Mesendoderm (in vitro differentiated cells): ENCODE results near the gene FSIP1.

Source experiments
- DNase-seq: peaks from one replicate; pipeline ENCODE4 v3.0.0; 2013
- H2AK5ac ChIP-seq: 2 replicates; pipeline ENCODE4 v1.6.1; 2013; ENCODE audit warnings: low read length, inconsistent platforms
- H2BK120ac ChIP-seq: 2 replicates; pipeline ENCODE4 v1.6.1; 2013; ENCODE audit warnings: low read depth, mild to moderate bottlenecking, low read length, moderate library complexity, mixed read lengths
- H2BK15ac ChIP-seq: replicated peaks from 2 replicates; pipeline ENCODE4 v1.6.1; 2013; ENCODE audit warnings: low read depth, mild to moderate bottlenecking, moderate library complexity
- H2BK5ac ChIP-seq: 2 replicates; pipeline ENCODE4 v1.6.1; 2013; ENCODE audit warnings: low read length, inconsistent platforms
- H3K18ac ChIP-seq: 2 replicates; pipeline ENCODE4 v1.6.1; 2013; ENCODE audit warnings: mild to moderate bottlenecking, low read length, mixed read lengths
- H3K23ac ChIP-seq: one replicate; pipeline ENCODE4 v1.6.1; 2013; ENCODE audit warnings: low read length
- H3K27ac ChIP-seq: 2 replicates; pipeline ENCODE4 v1.5.1; 2013; ENCODE audit warnings: low read depth, mild to moderate bottlenecking, inconsistent platforms, low read length, moderate library complexity
- H3K27me3 ChIP-seq: 2 replicates; pipeline ENCODE4 v1.6.1; 2013; ENCODE audit warnings: low read length, control low read depth, mild to moderate bottlenecking, inconsistent platforms; ENCODE audit not compliant: insufficient read depth, poor library complexity
- H3K36me3 ChIP-seq: 2 replicates; pipeline ENCODE4 v1.6.1; 2013; ENCODE audit warnings: low read length, inconsistent platforms; ENCODE audit not compliant: control insufficient read depth, insufficient read depth
- H3K4ac ChIP-seq: one replicate; pipeline ENCODE4 v1.6.1; 2013; ENCODE audit warnings: low read depth, mild to moderate bottlenecking, low read length, moderate library complexity
- H3K4me1 ChIP-seq: 2 replicates; pipeline ENCODE4 v1.6.1; 2013; ENCODE audit warnings: low read depth, low read length, inconsistent platforms; ENCODE audit not compliant: control insufficient read depth
- H3K4me2 ChIP-seq: 2 replicates; pipeline ENCODE4 v1.6.1; 2013; ENCODE audit warnings: low read length
- H3K4me3 ChIP-seq: 2 replicates; pipeline ENCODE4 v1.5.1; 2013; ENCODE audit warnings: mild to moderate bottlenecking, low read length
- H3K56ac ChIP-seq: one replicate; pipeline ENCODE4 v1.6.1; 2013; ENCODE audit warnings: low read length
- H3K79me1 ChIP-seq: 2 replicates; pipeline ENCODE4 v1.6.1; 2013; ENCODE audit warnings: low read length, inconsistent platforms
- H3K79me2 ChIP-seq: 2 replicates; pipeline ENCODE4 v1.6.1; 2013; ENCODE audit warnings: mild to moderate bottlenecking, low read length; ENCODE audit not compliant: control insufficient read depth, insufficient read depth
- H3K9ac ChIP-seq: 2 replicates; pipeline ENCODE4 v1.6.1; 2013; ENCODE audit warnings: low read length, inconsistent platforms
- H4K5ac ChIP-seq: one replicate; pipeline ENCODE4 v1.6.1; 2013; ENCODE audit warnings: low read length
- H4K8ac ChIP-seq: one replicate; pipeline ENCODE4 v1.6.1; 2013; ENCODE audit warnings: low read depth, mild to moderate bottlenecking, control low read depth, low read length, moderate library complexity
- WGBS: extraction: QIAGEN DNeasy Blood & Tissue Kit; methylation state at CpG from one replicate; pipeline ENCODE4 v1.1.7; 2013; ENCODE audit warnings: low lambda C conversion rate, missing lambda C conversion rate; ENCODE audit not compliant: insufficient coverage; ENCODE audit errors: extremely low coverage; 5-methylcytosine and 5-hydroxymethylcytosine counted together

FSIP1 gene

GRCh38 chr15:39591141-39591895, 191.3 kb downstream of the FSIP1 start:
- Histone ChIP-seq H2BK15ac (no peak overlapping the region), H4K8ac (no peak overlapping the region), H3K4me2 (no peak overlapping the region), H3K18ac (no peak overlapping the region), H3K23ac (no peak overlapping the region), H3K9ac (no peak overlapping the region), H2AK5ac (no peak overlapping the region), H3K56ac (no peak overlapping the region), H3K36me3 (peaks cover 13% of the 10 kb centered on the region), H3K4me3 (no peak overlapping the region), H4K5ac (no peak overlapping the region), H3K27ac (no peak overlapping the region), H2BK5ac (no peak overlapping the region), H3K4me1 (no peaks in the 10 kb centered on the region), H3K4ac (no peak overlapping the region), H2BK120ac (no peak overlapping the region), H3K79me2 (no peaks in the 10 kb centered on the region), H3K79me1 (no peaks in the 10 kb centered on the region), H3K27me3 (no peaks in the 10 kb centered on the region)
- WGBS: no CpG with 5 or more reads among the region's 11 CpGs
- DNase-seq: no peak

- no peak for DNase-seq
- Histone ChIP-seq H2AK5ac (no peak overlapping the region), H3K36me3 (peaks cover 13% of the 10 kb centered on the region), H3K18ac (no peak overlapping the region), H4K8ac (no peak overlapping the region), H3K56ac (no peak overlapping the region), H3K27ac (no peak overlapping the region), H2BK5ac (no peak overlapping the region), H3K23ac (no peak overlapping the region), H2BK15ac (no peak overlapping the region), H3K9ac (no peak overlapping the region), H3K4ac (no peak overlapping the region), H3K27me3 (no peaks in the 10 kb centered on the region), H3K4me2 (no peak overlapping the region), H3K79me1 (no peaks in the 10 kb centered on the region), H2BK120ac (no peak overlapping the region), H3K79me2 (no peaks in the 10 kb centered on the region), H3K4me1 (no peaks in the 10 kb centered on the region), H3K4me3 (no peak overlapping the region), H4K5ac (no peak overlapping the region)
- no CpG with 5 or more reads among the region's 13 CpGs for WGBS
These were observed 192.6 kb downstream of the FSIP1 start for GRCh38 chr15:39589815-39590644.

GRCh38 chr15:39589193-39589814, 193.3 kb downstream of the FSIP1 start:
- Histone ChIP-seq H4K5ac (no peak overlapping the region), H3K4me1 (no peaks in the 10 kb centered on the region), H3K4ac (no peak overlapping the region), H2BK5ac (no peak overlapping the region), H3K9ac (no peak overlapping the region), H3K27ac (no peak overlapping the region), H3K36me3 (peaks cover 12% of the 10 kb centered on the region), H3K18ac (no peak overlapping the region), H3K56ac (no peak overlapping the region), H3K4me2 (no peak overlapping the region), H3K79me1 (no peaks in the 10 kb centered on the region), H3K4me3 (no peak overlapping the region), H4K8ac (no peak overlapping the region), H3K79me2 (no peaks in the 10 kb centered on the region), H2BK15ac (no peak overlapping the region), H3K27me3 (no peaks in the 10 kb centered on the region), H2BK120ac (no peak overlapping the region), H2AK5ac (no peak overlapping the region), H3K23ac (no peak overlapping the region)
- no CpG with 5 or more reads among the region's 14 CpGs for WGBS
- no peak for DNase-seq

- no peak overlapping the region for H3K56ac ChIP-seq
- no peak overlapping the region for H3K18ac ChIP-seq
- no peak overlapping the region for H3K4me3 ChIP-seq
- H2BK120ac ChIP-seq: no peak overlapping the region
- no peak overlapping the region for H3K4me2 ChIP-seq
- H3K79me2 ChIP-seq: peaks cover 2% of the 10 kb centered on the region
- H3K27ac ChIP-seq: no peak overlapping the region
- H3K23ac ChIP-seq: no peak overlapping the region
- no CpG with 5 or more reads among the region's 13 CpGs for WGBS
- DNase-seq: no peak
- peaks cover 11% of the 10 kb centered on the region for H3K36me3 ChIP-seq
- H3K4ac ChIP-seq: no peak overlapping the region
- H3K27me3 ChIP-seq: no peaks in the 10 kb centered on the region
- H3K9ac ChIP-seq: no peak overlapping the region
- peaks cover 1% of the 10 kb centered on the region for H3K79me1 ChIP-seq
- H2BK15ac ChIP-seq: no peak overlapping the region
- no peak overlapping the region for H2AK5ac ChIP-seq
- no peaks in the 10 kb centered on the region for H3K4me1 ChIP-seq
- H2BK5ac ChIP-seq: no peak overlapping the region
- H4K8ac ChIP-seq: no peak overlapping the region
- no peak overlapping the region for H4K5ac ChIP-seq
These were observed 194.0 kb downstream of the FSIP1 start for GRCh38 chr15:39588531-39589192.

- Histone ChIP-seq H3K4me3 (no peak overlapping the region), H3K27me3 (no peaks in the 10 kb centered on the region), H3K27ac (no peak overlapping the region), H3K18ac (no peak overlapping the region), H2BK120ac (no peak overlapping the region), H3K56ac (no peak overlapping the region), H3K9ac (no peak overlapping the region), H4K8ac (no peak overlapping the region), H3K79me1 (peaks cover 1% of the 10 kb centered on the region), H2AK5ac (no peak overlapping the region), H3K4me1 (peaks cover 2% of the 10 kb centered on the region), H3K79me2 (peaks cover 4% of the 10 kb centered on the region), H3K4ac (no peak overlapping the region), H3K36me3 (peaks cover 9% of the 10 kb centered on the region), H3K4me2 (no peak overlapping the region), H2BK5ac (no peak overlapping the region), H3K23ac (no peak overlapping the region), H2BK15ac (no peak overlapping the region), H4K5ac (no peak overlapping the region)
- no CpG with 5 or more reads among the region's 13 CpGs for WGBS
- no peak for DNase-seq
These were observed 194.7 kb downstream of the FSIP1 start for GRCh38 chr15:39587731-39588530.
